NCI-H69 (cell line): ENCODE measurements around the gene TTBK1.

Experiments
- DNase-seq: peaks from one replicate; lab custom pipeline; 2025; lab: John Stamatoyannopoulos, UW

Gene TTBK1

DNA sequence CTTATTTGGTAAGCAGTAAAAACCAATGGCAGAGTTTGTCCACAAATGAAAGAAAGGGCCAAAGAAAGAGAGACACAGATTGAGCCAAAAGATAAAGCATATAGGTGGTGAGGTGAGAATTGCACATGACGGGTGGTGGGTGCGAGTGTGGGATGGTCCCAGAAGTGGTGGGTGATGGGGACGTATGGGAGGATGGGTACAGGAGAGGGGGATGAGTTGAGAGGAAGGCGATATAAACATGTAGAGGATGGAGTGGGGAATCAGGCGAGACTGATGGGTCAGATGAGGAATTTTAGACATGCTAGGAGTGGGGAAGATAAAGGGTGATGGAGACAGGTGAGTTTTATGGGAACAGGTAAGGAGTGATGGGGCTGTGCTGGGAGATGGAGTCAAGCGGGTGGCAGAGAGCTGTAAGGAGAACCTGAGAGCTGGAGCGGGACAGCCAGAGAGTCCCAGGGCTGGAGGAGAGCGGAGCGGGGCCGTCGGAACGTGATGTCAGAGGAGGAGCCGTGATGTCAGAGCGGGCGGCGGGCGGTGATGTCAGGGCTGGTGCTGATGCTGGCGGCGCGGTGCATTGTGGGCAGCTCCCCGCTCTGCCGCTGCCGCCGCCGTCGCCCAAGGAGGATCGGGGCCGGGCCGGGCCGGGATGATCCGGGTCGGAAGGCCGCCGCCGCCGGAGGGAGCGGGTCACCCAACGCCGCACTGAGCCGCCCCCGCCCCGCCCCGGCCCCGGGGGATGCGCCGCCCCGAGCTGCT is at the start of gene TTBK1:
TSS of gene TTBK1 (plus strand) at position 574 of the 756 bp plus-strand sequence. CDS start 3,180 bp downstream, outside the sequence.
- DNase-seq: peak; percentile 36

DNA sequence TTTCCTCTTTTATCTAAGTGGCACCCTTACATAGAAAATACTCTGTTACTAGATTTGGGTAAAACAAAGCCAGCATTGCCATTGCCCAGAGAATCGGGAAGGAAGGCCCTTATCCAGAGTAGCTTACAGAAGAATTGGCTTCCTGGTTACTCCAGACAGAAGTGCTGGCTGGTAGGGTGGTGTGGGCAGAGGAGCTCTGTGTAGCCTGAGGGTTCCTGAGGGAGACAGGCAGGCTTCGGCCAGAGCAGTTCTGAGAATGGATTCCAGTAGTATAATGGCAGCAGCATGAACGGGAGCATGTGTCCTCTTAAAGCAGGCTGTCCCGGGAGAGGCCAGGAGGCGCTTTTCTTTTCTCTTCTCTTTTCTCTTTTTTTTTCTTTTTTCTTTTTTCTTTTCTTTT is 49.4 kb upstream of the TTBK1 start:
- DNase-seq: no peak

DNA sequence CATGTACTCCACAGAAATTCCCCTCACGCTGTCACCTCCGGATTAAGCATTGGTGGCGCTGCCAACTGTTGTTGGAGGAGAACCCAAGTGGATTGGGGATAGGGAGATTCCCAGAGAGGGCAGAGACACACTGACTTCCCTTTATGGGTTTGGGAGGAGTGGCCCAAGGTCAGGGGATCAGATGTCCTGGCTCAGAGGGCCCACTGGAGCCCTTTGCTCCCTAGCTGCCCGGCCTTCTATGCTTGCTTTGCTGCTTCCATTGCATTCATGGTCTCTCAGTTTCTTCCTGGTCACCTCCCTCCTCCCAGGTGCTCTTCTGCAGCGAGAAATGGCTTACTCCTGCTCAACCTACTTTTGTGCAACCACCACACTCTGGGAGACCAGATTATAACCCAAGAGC is 46.9 kb upstream of the TTBK1 start:
- no peak for DNase-seq

DNA sequence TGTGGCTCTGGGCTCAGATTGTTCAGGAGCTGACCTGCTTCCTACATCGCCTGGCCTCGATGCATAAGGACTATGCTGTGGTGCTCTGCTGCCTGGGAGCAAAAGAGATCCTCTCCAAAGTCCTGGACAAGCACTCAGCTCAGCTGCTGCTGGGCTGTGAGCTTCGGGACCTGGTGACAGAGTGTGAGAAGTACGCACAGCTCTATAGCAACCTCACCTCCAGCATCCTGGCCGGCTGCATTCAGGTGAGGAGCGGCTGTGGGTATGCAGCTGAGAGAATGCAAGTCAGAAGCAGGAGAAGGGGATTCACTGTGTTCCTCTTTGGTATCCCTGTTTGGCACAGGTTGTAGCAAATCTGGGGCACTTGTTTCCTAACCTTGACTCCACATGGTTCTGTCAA is 43.4 kb upstream of the TTBK1 start:
- DNase-seq: no peak

DNA sequence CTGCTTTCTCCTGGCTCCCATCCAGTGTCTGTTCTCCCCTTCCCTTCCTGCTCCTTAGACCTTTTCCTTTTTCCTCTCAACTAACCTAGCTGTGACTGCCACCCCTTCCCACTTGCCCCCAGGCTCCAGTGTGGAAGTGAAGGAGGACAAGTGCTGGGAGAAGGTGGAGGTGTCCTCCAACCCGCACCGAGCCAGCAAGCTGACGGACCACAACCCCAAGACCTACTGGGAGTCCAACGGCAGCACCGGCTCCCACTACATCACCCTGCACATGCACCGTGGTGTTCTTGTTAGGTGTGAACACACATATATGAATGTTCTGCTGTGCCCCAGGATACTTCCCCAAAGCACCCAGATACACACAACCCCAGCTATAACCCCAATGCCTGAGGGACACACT is 42.7 kb upstream of the TTBK1 start:
- no peak for DNase-seq

- no peak for DNase-seq
Observed at GRCh38 chr6:43202451-43202850, 40.8 kb upstream of the TTBK1 start.

DNA sequence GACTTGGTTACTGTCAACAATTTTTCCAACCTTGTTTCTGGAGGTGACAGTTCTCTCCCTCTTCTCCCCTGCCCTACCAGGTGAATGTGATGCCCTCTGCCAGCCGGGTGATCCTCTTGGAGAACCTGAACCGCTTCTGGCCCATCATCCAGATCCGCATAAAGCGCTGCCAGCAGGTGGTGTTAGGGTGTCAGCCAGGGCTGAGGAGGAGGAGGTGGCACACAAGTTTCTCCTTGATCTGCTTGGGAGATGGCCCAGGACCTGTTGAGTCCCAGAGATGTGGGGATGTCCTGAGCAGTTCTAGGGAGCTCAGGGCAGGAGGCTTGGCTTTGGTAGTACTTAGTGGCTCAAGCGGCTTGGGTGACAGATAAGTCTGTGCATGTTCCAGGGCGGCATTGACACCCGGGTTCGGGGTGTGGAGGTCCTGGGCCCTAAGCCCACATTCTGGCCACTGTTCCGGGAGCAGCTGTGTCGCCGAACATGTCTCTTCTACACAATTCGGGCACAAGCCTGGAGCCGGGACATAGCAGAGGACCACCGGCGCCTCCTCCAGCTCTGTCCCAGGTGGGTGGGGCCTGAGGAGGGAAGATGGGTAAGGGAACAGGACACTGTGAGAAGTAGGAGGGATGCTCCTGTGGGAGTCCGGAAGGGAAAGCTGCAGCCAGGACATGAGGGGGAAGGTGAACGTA is 40.1 kb upstream of the TTBK1 start:
- DNase-seq: no peak

GRCh38 chr6:43203718-43204095 is 39.6 kb upstream of the TTBK1 start:
- DNase-seq: no peak

DNA sequence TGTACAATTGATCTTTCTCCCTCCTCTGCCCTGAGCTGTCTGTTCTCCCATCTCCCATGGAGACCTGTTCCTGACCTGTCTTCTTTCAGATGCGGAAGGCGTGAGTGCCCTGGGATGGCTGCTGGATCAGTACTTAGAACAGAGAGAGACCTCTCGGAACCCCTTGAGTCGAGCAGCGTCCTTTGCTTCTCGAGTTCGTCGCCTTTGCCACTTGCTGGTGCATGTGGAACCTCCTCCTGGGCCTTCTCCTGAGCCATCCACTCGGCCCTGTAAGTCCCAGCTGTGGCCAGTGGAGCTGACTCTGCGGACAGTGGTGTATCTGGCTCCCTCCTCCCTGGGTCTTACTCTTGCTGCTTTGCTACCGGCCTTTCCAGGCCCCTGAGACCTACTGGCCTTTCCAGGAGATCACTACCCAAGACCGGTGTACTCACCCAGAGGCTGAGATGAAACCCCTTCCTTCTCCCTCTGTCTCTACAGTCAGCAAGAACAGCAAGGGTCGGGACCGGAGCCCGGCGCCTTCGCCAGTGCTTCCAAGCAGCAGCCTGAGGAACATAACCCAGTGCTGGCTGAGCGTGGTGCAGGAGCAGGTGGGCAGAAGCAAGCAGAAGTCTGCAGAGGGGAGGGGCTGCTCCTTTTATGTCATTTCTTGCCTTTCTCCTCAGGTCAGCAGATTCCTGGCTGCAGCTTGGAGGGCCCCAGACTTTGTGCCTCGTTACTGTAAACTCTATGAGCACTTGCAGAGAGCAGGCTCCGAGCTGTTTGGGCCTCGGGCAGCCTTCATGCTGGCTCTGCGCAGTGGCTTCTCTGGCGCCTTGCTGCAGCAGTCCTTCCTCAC is 38.8 kb upstream of the TTBK1 start:
- DNase-seq: no peak

DNA sequence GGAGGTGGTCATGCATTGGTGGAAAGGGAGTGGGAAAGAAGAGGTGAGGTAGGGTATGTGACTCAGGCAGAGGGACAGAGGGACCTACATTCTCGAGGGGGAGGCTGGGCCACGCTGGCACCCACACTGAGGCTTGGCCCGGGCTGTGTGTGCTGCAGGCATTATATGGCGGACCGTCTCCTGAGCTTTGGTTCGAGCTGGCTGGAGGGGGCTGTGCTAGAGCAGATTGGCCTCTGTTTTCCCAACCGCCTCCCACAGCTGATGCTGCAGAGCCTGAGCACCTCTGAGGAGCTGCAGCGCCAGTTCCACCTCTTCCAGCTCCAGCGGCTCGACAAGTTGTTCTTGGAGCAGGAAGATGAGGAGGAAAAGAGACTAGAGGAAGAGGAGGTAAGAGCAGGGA is 37.4 kb upstream of the TTBK1 start:
- DNase-seq: no peak

GRCh38 chr6:43207286-43207685 is 36.0 kb upstream of the TTBK1 start:
- peak; percentile 18 for DNase-seq

GRCh38 chr6:43211955-43212354 is 31.3 kb upstream of the TTBK1 start:
- peak; percentile 38 for DNase-seq

DNA sequence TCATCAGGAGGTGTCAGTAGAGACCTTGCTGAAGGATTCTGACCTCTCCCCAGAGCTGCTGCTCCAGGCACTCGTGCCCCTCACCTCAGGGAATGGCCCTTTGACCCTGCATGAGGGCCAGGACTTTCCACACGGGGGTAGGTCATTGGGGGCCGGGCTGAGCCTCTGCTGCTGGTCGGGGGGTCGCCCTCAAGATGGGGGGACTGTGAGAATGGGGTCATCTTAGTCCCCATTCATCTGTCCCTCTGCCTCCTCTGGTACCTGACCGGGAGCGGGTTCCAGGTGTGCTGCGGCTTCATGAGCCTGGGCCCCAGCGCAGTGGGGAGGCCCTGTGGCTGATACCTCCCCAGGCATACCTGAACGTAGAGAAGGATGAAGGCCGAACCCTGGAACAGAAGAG is 29.9 kb upstream of the TTBK1 start:
- DNase-seq: no peak

DNA sequence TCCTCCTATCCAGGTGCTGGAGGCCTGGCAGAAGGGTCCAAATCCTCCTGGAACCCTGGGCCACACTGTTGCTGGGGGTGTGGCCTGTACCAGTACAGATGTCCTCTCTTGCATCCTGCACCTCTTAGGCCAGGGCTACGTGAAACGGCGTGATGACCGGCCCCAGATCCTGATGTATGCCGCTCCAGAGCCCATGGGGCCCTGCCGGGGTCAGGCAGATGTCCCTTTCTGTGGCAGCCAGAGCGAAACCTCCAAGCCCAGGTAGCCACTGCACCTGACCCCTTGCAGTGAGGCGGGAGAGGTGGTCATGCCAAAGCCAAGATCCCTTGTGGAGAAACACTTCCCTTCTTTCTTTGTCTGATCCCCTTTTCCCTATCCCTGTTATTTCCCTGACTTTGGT is 28.2 kb upstream of the TTBK1 start:
- no peak for DNase-seq

GRCh38 chr6:43216200-43216599 is 27.1 kb upstream of the TTBK1 start:
- DNase-seq: peak; percentile 62

DNA sequence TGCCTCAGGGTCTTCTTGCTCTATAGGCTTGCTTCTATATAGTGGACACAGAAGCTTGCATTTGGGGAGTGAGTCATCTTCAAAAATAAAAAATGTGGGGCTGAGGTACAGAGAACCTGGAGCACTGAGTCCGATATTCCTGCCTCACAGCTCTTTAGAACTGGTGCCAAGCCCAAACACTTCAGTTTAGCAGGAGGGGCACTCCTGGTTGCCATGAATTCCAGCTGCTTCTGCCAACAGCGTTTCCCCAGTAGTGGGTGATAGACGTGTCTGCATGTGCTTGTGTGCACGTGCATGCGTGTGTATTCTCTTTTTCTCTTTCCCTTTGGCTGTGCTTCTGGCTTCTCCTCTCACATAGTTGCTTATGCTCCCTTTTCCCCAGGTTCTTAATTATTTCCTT is 25.9 kb upstream of the TTBK1 start:
- no peak for DNase-seq

DNA sequence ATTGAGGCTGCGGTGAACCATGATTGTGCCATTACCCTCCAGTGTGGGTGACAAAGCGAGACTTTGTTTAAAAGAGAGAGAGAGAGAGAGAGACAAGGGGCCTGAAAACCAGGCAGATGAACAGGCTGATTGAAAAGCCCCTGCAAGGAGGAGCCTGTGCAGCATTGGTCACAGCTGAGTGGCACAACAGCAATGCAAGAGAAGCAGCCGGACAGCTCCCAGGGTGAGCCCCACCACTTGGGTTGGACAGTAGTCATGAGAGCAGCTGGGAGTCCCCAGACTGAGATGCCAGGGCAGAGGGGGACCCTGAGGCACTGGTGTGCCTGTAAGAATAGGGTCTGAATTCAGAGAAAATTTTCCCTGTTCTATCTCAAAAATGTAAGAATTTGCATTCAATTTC is 24.2 kb upstream of the TTBK1 start:
- DNase-seq: no peak

- DNase-seq: no peak
Observed at GRCh38 chr6:43219814-43220213, 23.5 kb upstream of the TTBK1 start.

DNA sequence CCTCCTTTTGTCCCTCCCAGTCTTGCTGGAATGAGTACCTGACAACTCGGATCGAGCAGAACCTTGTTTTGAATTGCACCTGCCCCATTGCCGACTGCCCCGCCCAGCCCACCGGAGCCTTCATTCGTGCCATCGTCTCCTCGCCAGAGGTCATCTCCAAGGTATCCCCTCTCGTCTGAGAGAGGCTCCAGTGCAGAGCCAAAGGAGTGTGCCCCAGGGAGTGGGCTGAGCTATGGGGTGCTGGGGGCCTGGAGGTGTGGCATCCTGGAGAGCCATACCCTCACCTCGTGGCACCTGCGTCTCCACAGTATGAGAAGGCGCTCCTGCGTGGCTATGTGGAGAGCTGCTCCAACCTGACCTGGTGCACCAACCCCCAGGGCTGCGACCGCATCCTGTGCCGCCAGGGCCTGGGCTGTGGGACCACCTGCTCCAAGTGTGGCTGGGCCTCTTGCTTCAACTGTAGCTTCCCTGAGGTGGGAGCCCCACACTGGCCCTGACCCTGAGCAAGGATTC is 22.8 kb upstream of the TTBK1 start:
- no peak for DNase-seq

DNA sequence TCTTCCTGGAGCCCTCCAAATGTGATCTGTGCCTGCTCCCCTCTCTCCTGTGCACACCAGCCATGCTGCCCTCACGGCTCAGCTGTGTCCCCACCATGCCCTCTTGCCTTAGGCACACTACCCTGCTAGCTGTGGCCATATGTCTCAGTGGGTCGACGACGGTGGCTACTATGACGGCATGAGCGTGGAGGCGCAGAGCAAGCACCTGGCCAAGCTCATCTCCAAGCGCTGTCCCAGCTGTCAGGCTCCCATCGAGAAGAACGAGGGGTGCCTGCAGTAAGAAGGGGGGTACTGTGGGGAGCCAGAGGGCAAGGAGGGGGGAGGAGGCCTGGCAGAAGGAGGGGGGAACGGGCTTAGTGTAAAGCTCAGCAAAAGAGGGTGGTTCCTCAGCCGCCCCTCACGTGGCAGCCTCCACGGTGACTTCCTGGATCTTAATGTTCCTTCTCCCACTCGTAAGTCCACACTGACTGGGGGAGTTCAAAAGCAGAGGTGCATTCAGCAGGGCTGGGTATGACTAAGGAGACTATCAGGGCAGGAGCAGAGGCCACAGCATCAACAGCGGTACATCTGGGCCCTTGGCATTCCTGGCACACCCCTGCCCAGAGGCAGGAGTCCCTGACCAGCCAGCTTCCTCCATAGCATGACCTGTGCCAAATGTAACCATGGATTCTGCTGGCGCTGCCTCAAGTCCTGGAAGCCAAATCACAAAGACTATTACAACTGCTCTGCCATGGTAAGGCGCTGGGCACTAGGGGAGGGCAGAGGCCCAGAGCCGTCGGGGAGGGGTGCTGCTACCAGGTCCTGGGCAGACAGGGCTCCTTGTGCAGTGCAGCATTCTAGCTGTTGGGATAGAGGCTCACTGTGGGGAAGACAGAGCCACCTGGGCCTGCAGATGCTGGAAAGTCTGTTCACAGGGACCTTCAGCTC is 22.0 kb upstream of the TTBK1 start:
- DNase-seq: no peak

DNA sequence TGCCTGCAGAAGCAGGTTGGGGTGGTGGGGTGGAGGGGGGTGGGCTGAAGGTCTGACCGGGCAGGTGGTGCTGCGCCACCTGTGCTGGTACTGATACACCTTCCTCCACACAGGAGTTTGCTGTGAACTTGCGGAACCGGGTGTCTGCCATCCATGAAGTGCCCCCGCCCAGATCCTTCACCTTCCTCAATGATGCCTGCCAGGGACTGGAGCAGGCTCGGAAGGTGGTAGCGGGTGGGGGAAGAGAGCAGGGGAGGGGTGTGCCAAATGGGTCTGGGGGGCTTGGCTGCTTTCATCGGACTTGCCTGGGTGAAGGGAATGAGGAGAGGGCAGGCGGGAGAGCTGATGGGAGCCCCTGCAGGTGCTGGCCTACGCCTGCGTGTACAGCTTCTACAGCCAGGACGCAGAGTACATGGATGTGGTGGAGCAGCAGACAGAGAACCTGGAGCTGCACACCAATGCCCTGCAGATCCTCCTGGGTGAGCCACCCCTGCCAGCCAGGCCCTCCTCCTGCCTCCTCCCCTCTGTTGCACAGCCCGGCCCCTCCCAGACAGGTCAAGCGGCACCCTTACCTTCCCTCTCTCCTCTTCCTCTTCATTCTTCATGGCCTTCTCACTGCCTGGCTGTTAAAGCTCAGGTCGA is 20.7 kb upstream of the TTBK1 start:
- DNase-seq: no peak
